ENCODE results near the gene LRRC56. TPM values are rescaled to one million over a fixed set of nuclear protein-coding genes. Genes with fewer than 3 reads are reported as not detected.
"Not testable (repeated sequence)": the region's sequence is repeated elsewhere in the genome, so short reads cannot be mapped to it uniquely, and the experiment has no call there.

LRRC56 gene
- total RNA-seq, 1 donor from 2014 or later, result 7.6 TPM

DNA sequence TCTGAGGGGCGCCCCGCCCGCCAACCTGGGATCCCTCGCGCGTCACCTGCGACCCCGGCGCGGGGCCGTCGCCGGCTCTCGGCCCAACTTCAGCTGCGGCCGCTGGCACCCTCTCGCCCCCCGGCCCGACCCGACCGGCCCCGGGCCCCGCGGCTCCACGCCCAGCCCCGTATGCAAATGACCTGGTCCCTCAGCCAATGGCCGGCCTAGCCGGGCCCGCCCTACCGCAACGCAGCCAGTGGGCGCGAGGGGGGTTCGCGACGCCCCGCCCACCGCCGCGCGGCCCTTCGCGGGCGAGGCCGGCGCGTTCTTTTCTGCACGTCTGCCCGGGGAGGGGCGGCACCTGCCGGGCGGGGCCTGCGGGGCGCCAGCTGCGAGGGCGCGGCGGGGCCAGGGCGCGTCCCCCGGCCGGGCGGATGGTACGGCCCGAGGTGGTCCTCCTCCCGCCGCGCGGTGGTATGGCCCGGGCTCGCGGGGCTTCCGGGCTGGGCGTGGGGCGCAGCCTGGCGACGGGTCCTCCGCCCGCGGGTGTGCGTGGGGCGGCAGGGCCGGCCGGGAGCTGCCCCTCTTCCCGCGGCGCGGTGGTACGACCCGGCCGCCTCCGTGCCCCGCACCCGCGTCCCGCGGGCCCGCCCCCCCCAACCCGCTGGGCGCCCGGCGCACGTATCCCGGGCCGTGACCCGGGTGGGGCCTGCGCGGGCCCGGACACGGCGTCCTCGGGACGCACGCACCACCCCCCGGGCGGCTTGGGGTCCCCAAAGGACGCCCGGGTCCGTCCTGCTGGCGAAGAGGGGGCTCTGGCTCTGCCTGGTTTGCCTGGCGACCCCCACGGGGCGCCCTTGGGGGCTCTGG is 31.2 kb downstream of the LRRC56 start:
- ATAC-seq (peak; percentile 93 to 94), DNase-seq (peak; percentile 95)
- intact Hi-C loops (cut with DNase I), result no loop called here
- TF ChIP-seq, protein P1, sequence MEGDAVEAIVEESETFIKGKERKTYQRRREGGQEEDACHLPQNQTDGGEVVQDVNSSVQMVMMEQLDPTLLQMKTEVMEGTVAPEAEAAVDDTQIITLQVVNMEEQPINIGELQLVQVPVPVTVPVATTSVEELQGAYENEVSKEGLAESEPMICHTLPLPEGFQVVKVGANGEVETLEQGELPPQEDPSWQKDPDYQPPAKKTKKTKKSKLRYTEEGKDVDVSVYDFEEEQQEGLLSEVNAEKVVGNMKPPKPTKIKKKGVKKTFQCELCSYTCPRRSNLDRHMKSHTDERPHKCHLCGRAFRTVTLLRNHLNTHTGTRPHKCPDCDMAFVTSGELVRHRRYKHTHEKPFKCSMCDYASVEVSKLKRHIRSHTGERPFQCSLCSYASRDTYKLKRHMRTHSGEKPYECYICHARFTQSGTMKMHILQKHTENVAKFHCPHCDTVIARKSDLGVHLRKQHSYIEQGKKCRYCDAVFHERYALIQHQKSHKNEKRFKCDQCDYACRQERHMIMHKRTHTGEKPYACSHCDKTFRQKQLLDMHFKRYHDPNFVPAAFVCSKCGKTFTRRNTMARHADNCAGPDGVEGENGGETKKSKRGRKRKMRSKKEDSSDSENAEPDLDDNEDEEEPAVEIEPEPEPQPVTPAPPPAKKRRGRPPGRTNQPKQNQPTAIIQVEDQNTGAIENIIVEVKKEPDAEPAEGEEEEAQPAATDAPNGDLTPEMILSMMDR (IDR thresholded peaks at IDR 0.05), result no peak
- no peaks in the 10 kb centered on the region for H3K27me3 ChIP-seq (ENCODE audit: low read depth)
- peak overlapping the region; percentile 88 for H3K27ac ChIP-seq
- H3K4me1 ChIP-seq, result peaks cover 36% of the 10 kb centered on the region
- H3K9me3 ChIP-seq, result no peaks in the 10 kb centered on the region
- H3K4me3 ChIP-seq, result peak overlapping the region; percentile 68
- H3K36me3 ChIP-seq, result no peaks in the 10 kb centered on the region

DNA sequence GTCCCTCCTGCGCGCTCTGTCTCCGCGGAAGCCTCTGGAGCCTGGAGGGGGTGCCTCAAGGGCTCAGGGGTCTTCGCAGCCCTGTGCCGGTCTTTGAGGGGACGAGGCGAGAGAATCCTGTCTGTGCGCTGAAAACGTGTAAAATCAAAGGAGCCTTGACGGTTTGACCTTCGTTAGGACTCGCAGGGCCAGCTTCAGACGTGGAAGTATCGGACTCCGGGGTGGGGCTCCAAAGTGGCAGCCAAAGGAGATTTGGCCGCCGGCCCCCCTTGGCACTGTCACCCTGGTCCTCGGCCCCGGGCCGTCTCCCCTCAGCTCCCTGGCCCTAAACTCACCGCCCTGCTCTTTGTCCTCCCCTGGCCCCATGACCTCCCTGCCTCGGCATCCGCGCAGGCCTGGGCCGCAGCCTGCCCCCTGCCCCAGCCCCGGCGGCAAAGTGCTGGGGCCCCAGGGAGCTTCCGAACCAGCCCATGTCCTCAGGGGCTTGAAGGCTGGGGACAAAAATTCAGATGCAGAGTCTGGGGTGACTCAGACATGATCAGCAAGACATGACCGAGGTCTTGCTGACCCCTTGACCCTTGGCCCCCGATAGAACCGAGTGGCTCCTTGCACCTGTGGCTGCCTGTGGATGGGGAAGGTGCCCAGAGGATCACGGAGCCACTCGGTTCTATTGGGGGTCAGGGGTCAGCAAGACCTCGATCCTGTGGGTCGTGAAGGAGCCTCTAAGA is 32.0 kb downstream of the LRRC56 start:
- TF ChIP-seq, protein P1 (IDR thresholded peaks at IDR 0.05), result no peak
- peak overlapping the region; percentile 88 for H3K27ac ChIP-seq
- no peaks in the 10 kb centered on the region for H3K36me3 ChIP-seq
- no peaks in the 10 kb centered on the region for H3K9me3 ChIP-seq
- H3K4me3 ChIP-seq, result peak overlapping the region; percentile 68
- H3K27me3 ChIP-seq (ENCODE audit: low read depth), result no peaks in the 10 kb centered on the region
- no peak for ATAC-seq
- intact Hi-C loops (cut with DNase I), result no loop called here
- no peak for DNase-seq
- peaks cover 34% of the 10 kb centered on the region for H3K4me1 ChIP-seq

DNA sequence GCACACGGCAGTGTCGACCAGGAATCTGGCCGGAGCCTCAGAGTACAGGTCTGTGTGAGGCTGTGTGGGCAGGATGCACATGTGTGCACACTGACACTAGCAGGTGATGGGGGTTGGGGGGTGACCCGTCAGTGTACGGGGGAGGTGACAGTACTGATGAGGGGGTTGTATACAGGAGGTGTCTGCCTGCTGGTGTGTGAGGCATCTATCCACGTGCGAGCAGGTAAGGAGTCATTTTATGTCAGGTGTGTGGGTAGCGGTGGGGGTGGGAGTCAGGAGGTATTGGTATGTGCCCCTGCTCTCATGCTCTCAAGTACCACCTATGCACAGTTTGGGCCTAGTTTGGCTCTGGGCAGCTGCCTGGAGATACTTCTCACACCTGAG is 34.5 kb downstream of the LRRC56 start:
- Histone ChIP-seq H3K4me3 (no peak overlapping the region), H3K9me3 (no peaks in the 10 kb centered on the region), H3K36me3 (no peaks in the 10 kb centered on the region), H3K27ac (no peak overlapping the region), H3K27me3 (ENCODE audit: low read depth) (no peaks in the 10 kb centered on the region), H3K4me1 (peaks cover 45% of the 10 kb centered on the region)
- TF ChIP-seq, protein P1 (IDR thresholded peaks at IDR 0.05), result no peak
- no peak for DNase-seq
- intact Hi-C loops (cut with DNase I), result no loop called here
- no peak for ATAC-seq

DNA sequence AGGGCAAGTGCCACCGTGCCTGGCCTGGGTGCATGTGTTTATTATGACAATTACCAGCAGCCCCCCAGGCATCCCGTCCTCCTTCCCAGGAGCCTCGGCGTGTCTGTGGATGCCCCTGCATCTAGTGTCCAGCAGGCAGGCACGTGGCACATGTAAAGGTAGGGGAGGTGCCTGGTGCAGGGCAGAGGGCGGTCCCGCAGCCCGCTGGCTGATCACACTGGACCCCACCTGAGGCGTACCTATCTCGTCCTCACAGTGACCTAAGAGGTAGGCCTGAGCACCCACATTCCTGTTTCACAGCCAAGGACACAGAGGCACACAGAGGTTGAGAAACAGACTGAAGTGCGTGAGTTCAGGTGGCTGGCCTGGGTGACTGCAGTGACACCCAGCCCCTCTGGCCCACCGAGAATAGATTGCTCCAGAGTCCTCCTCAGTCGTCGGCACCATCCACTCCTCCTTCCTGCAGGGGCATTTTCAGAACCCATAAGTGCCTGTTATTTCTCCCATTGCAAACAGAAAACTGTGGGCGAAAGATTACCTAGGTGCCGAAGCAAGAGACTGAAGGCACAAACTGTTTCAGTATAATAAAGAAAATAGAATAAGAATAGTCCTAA is 35.9 kb downstream of the LRRC56 start:
- peaks cover 47% of the 10 kb centered on the region for H3K4me1 ChIP-seq
- DNase-seq (no peak), ATAC-seq (no peak)
- H3K36me3 ChIP-seq, result no peaks in the 10 kb centered on the region
- TF ChIP-seq, protein P1 (IDR thresholded peaks at IDR 0.05), result no peak
- no peaks in the 10 kb centered on the region for H3K9me3 ChIP-seq
- intact Hi-C loops (cut with DNase I), result no loop called here
- H3K27me3 ChIP-seq (ENCODE audit: low read depth), result no peaks in the 10 kb centered on the region
- H3K4me3 ChIP-seq, result no peak overlapping the region
- H3K27ac ChIP-seq, result no peak overlapping the region

DNA sequence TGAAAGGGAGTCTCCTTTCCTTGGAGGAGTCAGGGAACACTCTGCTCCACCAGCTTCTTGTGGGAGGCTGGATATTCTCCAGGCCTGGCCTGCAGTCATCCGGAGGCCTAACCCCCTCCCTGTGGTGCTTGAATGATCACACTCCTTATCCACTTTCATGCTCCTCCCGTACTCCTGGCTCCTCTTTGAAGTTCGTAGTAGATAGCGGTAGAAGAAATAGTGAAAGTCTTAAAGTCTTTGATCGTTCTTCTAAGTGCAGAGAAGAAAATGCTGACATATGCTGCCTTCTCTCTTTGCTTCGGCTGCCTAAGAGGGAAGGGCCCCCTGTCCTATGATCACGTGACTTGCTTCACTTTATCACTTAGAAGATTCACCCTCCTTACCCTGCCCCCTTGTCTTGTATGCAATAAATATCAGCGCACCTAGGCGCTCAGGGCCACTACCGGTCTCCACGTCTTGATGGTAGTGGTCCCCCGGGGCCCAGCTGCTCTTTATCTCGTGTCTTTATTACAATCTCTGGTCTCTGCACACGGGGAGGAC is 36.8 kb downstream of the LRRC56 start:
- H3K36me3 ChIP-seq; DNase-seq; H3K27ac ChIP-seq; ATAC-seq; H3K27me3 ChIP-seq (ENCODE audit: low read depth); intact Hi-C loops (cut with DNase I); H3K9me3 ChIP-seq: not testable (repeated sequence)
- peaks cover 53% of the 10 kb centered on the region for H3K4me1 ChIP-seq
- peak overlapping the region; percentile 78 for H3K4me3 ChIP-seq
